Measurements from ENCODE around the gene NELL1.

DNA sequence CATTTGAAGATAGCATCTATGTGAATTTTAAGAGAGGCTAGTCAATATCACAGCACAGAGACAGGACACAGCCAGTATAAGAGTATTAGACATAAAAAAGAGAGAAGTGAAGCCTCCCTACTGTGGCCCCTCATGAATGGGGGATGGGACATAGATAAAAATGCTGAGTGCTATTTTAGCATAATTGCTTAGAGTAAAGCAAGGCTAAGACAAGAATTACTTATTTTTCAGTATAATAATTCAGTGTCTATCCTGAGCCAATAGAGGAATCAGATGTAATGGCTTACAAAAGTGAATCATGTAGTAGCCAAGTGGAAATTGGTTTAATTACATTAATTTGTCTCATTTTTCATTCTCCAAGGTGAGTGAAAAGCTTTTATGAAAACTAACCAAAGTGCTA, 419.5 kb downstream of the NELL1 start:
- TF ChIP-seq CTCF (IDR thresholded peaks at IDR 0.05) (no peak), POLR2A (IDR thresholded peaks at IDR 0.05) (no peak), POLR2AphosphoS5 (IDR thresholded peaks at IDR 0.05) (no peak)

Data from prostate gland (tissue), 2 donors.